SK-N-DZ (cell line): Measurements from ENCODE around the gene KCP.
A peak's percentile ranks its signal among the peaks of the same experiment; 100 is the strongest.

Experiments used
- DNase-seq: peaks from one replicate; pipeline ENCODE4 v3.0.0-alpha.2; 2015; ENCODE audit warnings: low spot score

The KCP gene

GRCh38 chr7:128829391-128830166 is 80.9 kb downstream of the KCP start:
- peak; percentile 21 for DNase-seq

- DNase-seq = peak; percentile 40
Measured at GRCh38 chr7:128827971-128828711, 82.4 kb downstream of the KCP start.

GRCh38 chr7:128827248-128827958 is 83.1 kb downstream of the KCP start:
- peak; percentile 38 for DNase-seq

GRCh38 chr7:128826916-128827247 is 83.6 kb downstream of the KCP start:
- no peak for DNase-seq
